LNCAP (cell line): Measurements from ENCODE around the gene PTPRE.
A peak's percentile ranks its signal among the peaks of the same experiment; 100 is the strongest.

Source experiments
- TF ChIP-seq, protein P1 (sequence below): fragments of 450-650 bp; IDR thresholded peaks from 2 replicates; pipeline ENCODE4 v1.5.1; 2017; ENCODE audit warnings: mild to moderate bottlenecking

The PTPRE gene

DNA sequence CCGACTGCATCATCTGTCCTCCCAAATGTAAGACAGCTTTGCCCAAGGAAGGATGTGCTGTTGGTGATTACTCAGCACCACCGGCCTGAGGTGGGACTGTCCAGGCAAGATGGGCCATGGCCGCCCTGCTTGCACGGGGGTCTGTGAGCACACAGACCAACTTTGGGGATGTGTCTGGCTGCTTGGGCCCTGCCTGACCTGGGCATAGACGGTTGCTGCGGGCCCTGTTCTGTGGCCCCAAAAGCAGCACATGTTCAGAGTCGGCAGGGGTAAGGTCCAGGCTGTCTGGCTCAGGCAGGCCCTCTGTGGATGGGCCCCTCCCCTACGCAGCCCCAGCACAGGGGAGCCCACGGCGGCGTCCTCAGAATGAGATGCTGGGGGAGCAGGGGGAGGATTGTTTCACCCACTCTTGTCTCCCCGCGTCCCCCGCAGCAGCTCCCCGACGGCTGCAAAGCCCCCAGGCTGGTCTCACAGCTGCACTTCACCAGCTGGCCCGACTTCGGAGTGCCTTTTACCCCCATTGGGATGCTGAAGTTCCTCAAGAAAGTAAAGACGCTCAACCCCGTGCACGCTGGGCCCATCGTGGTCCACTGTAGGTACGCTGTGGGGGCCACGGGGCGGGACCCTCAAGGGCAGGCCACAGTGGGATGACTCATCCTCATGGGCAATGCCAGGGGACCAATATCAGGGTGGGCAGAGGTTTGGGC lies 160.9 kb downstream of the PTPRE start:
- TF ChIP-seq, protein P1, sequence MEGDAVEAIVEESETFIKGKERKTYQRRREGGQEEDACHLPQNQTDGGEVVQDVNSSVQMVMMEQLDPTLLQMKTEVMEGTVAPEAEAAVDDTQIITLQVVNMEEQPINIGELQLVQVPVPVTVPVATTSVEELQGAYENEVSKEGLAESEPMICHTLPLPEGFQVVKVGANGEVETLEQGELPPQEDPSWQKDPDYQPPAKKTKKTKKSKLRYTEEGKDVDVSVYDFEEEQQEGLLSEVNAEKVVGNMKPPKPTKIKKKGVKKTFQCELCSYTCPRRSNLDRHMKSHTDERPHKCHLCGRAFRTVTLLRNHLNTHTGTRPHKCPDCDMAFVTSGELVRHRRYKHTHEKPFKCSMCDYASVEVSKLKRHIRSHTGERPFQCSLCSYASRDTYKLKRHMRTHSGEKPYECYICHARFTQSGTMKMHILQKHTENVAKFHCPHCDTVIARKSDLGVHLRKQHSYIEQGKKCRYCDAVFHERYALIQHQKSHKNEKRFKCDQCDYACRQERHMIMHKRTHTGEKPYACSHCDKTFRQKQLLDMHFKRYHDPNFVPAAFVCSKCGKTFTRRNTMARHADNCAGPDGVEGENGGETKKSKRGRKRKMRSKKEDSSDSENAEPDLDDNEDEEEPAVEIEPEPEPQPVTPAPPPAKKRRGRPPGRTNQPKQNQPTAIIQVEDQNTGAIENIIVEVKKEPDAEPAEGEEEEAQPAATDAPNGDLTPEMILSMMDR = no peak

DNA sequence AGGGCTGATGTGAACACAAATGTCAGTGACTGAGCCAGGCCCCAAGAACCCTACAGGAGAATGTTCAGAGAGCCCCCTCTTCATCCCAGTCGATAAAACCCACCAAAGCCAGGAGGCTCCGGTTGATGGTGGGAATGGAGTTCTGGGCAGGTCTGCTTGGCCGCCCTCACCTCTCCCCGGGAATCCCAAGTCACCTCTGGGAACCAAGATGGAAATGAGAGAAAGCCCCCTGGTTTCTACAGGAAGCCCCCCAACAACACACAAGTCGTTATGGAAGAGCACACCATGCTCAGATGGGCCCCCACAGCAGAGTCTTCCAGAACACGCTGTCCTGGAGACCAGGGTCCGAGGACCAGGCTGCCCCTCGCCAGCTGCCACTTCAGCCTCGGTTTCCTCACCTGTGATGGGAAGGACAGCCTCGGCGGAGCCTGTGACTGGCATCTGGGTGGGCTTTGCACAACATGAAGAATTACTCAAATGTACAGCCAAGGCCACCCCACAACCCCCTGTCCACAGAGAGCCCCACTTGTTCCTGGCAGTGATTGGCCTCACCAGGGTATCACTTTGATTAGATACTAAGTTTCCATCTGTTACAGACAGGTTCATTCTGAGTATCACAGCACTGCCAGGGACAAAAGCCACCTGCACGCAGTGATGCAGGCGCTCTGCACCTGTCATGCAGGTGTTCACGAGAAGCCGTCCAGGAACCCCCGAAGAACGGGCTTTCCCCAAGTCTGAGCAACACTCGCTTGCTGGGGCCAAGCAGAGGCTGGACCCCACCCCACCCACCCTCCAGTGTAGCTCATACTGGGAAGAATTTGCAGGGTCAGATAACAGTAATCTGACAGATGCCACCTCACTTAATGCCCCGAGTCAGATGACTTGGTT lies 161.7 kb downstream of the PTPRE start:
- TF ChIP-seq, protein P1 = no peak

DNA sequence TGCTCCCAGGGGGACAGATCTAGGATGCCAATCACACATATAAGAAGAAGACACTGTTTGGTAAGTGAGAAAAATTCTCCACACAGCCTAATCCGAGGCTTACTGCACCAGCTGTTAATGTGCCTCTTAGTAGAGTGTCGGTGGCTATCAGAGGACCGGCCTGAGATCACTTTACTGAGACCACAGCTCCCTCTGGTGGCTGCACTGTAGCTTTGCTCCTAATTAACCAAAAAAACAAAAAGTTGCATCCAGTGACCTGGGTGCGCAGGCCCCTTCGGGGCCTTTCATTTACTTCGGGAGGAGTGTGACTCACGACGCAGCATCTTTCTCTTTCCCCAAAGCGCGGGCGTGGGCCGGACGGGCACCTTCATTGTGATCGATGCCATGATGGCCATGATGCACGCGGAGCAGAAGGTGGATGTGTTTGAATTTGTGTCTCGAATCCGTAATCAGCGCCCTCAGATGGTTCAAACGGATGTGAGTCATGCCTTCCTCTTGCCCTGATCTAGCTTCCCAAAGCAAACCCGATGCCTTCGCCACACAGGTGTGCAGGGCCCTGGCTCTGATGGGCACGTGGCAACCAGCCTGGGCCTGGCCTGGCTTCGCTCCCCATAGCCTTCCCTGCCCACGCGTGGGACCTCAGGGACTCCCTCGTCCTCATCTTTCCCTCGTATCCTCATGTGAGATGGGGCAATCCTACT lies 162.6 kb downstream of the PTPRE start:
- TF ChIP-seq, protein P1 = peak; percentile 77

DNA sequence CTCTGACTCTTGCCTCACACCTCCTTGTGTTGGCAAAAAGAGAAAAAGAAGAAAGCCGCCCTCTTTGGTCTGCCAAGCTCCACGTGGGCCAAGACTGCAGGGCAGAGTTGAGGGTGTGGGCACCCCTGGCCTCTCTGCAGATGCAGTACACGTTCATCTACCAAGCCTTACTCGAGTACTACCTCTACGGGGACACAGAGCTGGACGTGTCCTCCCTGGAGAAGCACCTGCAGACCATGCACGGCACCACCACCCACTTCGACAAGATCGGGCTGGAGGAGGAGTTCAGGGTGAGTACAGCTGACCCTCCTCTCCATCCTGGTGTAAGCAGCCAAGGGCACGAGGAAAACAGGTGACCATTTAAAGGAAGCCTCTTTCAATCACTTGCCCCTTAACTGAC lies 163.3 kb downstream of the PTPRE start:
- TF ChIP-seq, protein P1 = no peak

DNA sequence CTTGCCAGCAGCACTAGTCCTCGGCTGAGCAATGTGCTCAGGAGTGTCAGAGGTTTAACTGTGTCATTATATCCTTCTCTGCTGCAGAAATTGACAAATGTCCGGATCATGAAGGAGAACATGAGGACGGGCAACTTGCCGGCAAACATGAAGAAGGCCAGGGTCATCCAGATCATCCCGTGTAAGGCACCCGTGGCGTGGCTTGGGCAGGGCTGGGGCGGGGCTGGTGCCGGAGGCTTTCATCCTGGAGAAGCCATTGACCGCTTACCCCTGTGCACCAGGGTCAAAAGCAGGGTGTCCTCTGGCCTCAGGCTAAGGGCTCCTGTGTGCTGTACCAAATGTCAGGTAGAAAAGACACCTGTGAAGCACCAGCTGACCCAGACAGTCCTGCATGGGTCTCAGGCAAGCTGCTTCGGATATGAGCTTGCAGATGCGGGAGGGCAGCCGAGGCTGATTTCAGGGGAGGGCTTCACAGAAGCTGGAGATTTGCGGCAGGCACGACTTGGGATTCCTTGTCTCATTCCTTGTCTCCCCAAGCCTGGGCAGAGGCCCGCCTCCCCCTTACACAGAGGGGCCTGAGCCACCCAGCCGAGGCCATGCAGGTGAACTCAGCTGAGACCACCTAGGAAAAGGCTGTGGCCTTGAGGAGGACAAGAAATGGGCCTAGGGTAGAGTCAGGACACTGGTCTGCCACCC lies 164.0 kb downstream of the PTPRE start:
- TF ChIP-seq, protein P1 = no peak

- TF ChIP-seq, protein P1 = no peak
These were observed 164.5 kb downstream of the PTPRE start for GRCh38 chr10:128071417-128071782.

- TF ChIP-seq, protein P1 = no peak
These were observed 165.1 kb downstream of the PTPRE start for GRCh38 chr10:128072046-128072445.
